Nephron (organoid): ENCODE results near the gene AFG3L2.

Experiments
- H3K27ac Mint-ChIP-seq, 3 experiments: 2 replicates each; pipeline ENCODE4 v1.8.0; 2020; ENCODE audit warnings: mixed read lengths in 3 of 3, mild to moderate bottlenecking in 2 of 3, moderate library complexity in 1 of 3
- H3K27me3 Mint-ChIP-seq: 2 replicates; pipeline ENCODE4 v1.8.0; 2021; ENCODE audit warnings: low read depth, mild to moderate bottlenecking, moderate library complexity, mixed read lengths
- H3K36me3 Mint-ChIP-seq: 2 replicates; pipeline ENCODE4 v1.8.0; 2020; ENCODE audit warnings: low read depth, mixed read lengths
- H3K4me1 Mint-ChIP-seq: 2 replicates; pipeline ENCODE4 v1.8.0; 2020; ENCODE audit warnings: mixed read lengths
- H3K4me3 Mint-ChIP-seq, 3 experiments: 2 replicates each; pipeline ENCODE4 v1.8.0; 2020; ENCODE audit warnings: mild to moderate bottlenecking in 3 of 3, mixed read lengths in 3 of 3, moderate library complexity in 2 of 3
- H3K9me3 Mint-ChIP-seq: 2 replicates; pipeline ENCODE4 v1.8.0; 2020; ENCODE audit warnings: mixed read lengths
- CTCF ChIP-seq, 3 experiments: fragments of 200-600 bp; sonication (generic); IDR thresholded peaks; one replicate each; pipeline ENCODE4 v1.5.0; 2021; ENCODE audit warnings: antibody characterized with exemption in 3 of 3; ENCODE audit not compliant: unreplicated experiment in 3 of 3

Gene AFG3L2

GRCh38 chr18:12410081-12410481 is 33.1 kb upstream of the AFG3L2 start:
- Mint-ChIP-seq H3K27ac (peak overlapping the region; percentile 42 to 81 (median 66)), H3K36me3 (no peaks in the 10 kb centered on the region), H3K4me1 (peaks cover 25% of the 10 kb centered on the region), H3K9me3 (no peaks in the 10 kb centered on the region), H3K4me3 (peak overlapping the region; percentile 63 to 79 (median 68)), H3K27me3 (peaks cover 15% of the 10 kb centered on the region)
- TF ChIP-seq CTCF (IDR thresholded peaks at IDR 0.05; ENCODE audit: unreplicated experiment in 3 of 3) = no peak

- H3K4me1 Mint-ChIP-seq = peaks cover 27% of the 10 kb centered on the region
- no peaks in the 10 kb centered on the region for H3K9me3 Mint-ChIP-seq
- peak overlapping the region; percentile 79 to 86 (median 80) for H3K4me3 Mint-ChIP-seq
- no peak for TF ChIP-seq CTCF (IDR thresholded peaks at IDR 0.05; ENCODE audit: unreplicated experiment in 3 of 3)
- H3K27ac Mint-ChIP-seq = peak overlapping the region; percentile 42 to 81 (median 66)
- peaks cover 21% of the 10 kb centered on the region for H3K27me3 Mint-ChIP-seq
- H3K36me3 Mint-ChIP-seq = no peaks in the 10 kb centered on the region
Measured at GRCh38 chr18:12409469-12409868, 32.4 kb upstream of the AFG3L2 start.

- Mint-ChIP-seq H3K9me3 (no peaks in the 10 kb centered on the region), H3K27me3 (peaks cover 30% of the 10 kb centered on the region), H3K27ac (peak overlapping the region; percentile 91 to 96 (median 91)), H3K4me3 (peak overlapping the region; percentile 80 to 91 (median 86)), H3K4me1 (peaks cover 34% of the 10 kb centered on the region), H3K36me3 (no peaks in the 10 kb centered on the region)
- TF ChIP-seq CTCF (IDR thresholded peaks at IDR 0.05; ENCODE audit: unreplicated experiment in 3 of 3) = no peak
Measured at GRCh38 chr18:12408247-12408869, 31.3 kb upstream of the AFG3L2 start.

- Mint-ChIP-seq H3K27ac (peak overlapping the region; percentile 77 to 84 (median 79)), H3K27me3 (peaks cover 36% of the 10 kb centered on the region), H3K36me3 (no peaks in the 10 kb centered on the region), H3K4me1 (peaks cover 35% of the 10 kb centered on the region), H3K9me3 (no peaks in the 10 kb centered on the region), H3K4me3 (peak overlapping the region; percentile 80 to 87 (median 87))
- TF ChIP-seq CTCF (IDR thresholded peaks at IDR 0.05; ENCODE audit: unreplicated experiment in 3 of 3) = no peak
Measured at GRCh38 chr18:12406371-12407111, 29.5 kb upstream of the AFG3L2 start.

- Mint-ChIP-seq H3K27me3 (peaks cover 36% of the 10 kb centered on the region), H3K4me1 (peaks cover 32% of the 10 kb centered on the region), H3K36me3 (no peaks in the 10 kb centered on the region), H3K9me3 (no peaks in the 10 kb centered on the region), H3K4me3 (peak overlapping the region in 2 of 3 experiments; percentile 52 to 72), H3K27ac (peak overlapping the region in 1 of 3 experiments; percentile 27)
- no peak for TF ChIP-seq CTCF (IDR thresholded peaks at IDR 0.05; ENCODE audit: unreplicated experiment in 3 of 3)
Measured at GRCh38 chr18:12405066-12405465, 28.0 kb upstream of the AFG3L2 start.
